ENCODE results near the gene RAB20. TPM values are rescaled to one million over a fixed set of nuclear protein-coding genes. Genes with fewer than 3 reads are reported as not detected.
"Not testable (repeated sequence)": the region's sequence is repeated elsewhere in the genome, so short reads cannot be mapped to it uniquely, and the experiment has no call there.

The RAB20 gene
- total RNA-seq = 12.6 TPM
- long read RNA-seq, transcript RAB20-201 (2 exons, 1,518 nt) = major isoform, 27 of 30 reads
- long read RNA-seq, partial matches to known transcripts = 2 of 30 reads
- long read RNA-seq, other reads (novel, unspliced or antisense) = 1 of 30 reads

GRCh38 chr13:110561344-110562035, at the start of gene RAB20:
Gene RAB20 (minus strand): TSS chr13:110561722. CDS start chr13:110561519, 203 bp downstream.
- intact Hi-C loops (cut with DNase I) = loop anchor here (2.0 to 10.0 kb wide), 2 partner anchors 55 to 337 kb away; no protein-coding TSS in a partner anchor

GRCh38 chr13:110610955-110611595, 49.6 kb upstream of the RAB20 start:
- no peak for DNase-seq (ENCODE audit: low spot score)
- intact Hi-C loops (cut with DNase I) = no loop called here

More at GRCh38 chr13:110561344-110562035, at the start of gene RAB20:
- DNase-seq (ENCODE audit: low spot score) = peak; percentile 95

- no peak for DNase-seq (ENCODE audit: low spot score)
- intact Hi-C loops (cut with DNase I) = no loop called here
These were observed 46.2 kb upstream of the RAB20 start for GRCh38 chr13:110607675-110608224.

GRCh38 chr13:110606281-110606680, 44.8 kb upstream of the RAB20 start:
- DNase-seq (ENCODE audit: low spot score); intact Hi-C loops (cut with DNase I): not testable (repeated sequence)

GRCh38 chr13:110605132-110605531, 43.6 kb upstream of the RAB20 start:
- DNase-seq (ENCODE audit: low spot score) = no peak
- intact Hi-C loops (cut with DNase I) = no loop called here

GRCh38 chr13:110600980-110601379, 39.5 kb upstream of the RAB20 start:
- intact Hi-C loops (cut with DNase I) = no loop called here

GRCh38 chr13:110600261-110600819, 38.8 kb upstream of the RAB20 start:
- DNase-seq (ENCODE audit: low spot score) = no peak
- intact Hi-C loops (cut with DNase I) = no loop called here

More at GRCh38 chr13:110600980-110601379, 39.5 kb upstream of the RAB20 start:
- DNase-seq (ENCODE audit: low spot score) = no peak

- no peak for DNase-seq (ENCODE audit: low spot score)
- intact Hi-C loops (cut with DNase I) = no loop called here
These were observed 35.6 kb upstream of the RAB20 start for GRCh38 chr13:110597041-110597689.

GRCh38 chr13:110593430-110594130, 32.1 kb upstream of the RAB20 start:
- DNase-seq (ENCODE audit: low spot score) = no peak
- intact Hi-C loops (cut with DNase I) = loop anchor here (5.0 kb wide), 2 partner anchors 224 to 454 kb away; no protein-coding TSS in a partner anchor

- intact Hi-C loops (cut with DNase I) = loop anchor here (5.0 kb wide), 2 partner anchors 225 to 455 kb away; no protein-coding TSS in a partner anchor
- no peak for DNase-seq (ENCODE audit: low spot score)
These were observed 31.1 kb upstream of the RAB20 start for GRCh38 chr13:110592665-110593064.

- intact Hi-C loops (cut with DNase I) = loop anchor here (5.0 kb wide), 2 partner anchors 227 to 457 kb away; no protein-coding TSS in a partner anchor
- no peak for DNase-seq (ENCODE audit: low spot score)
These were observed 29.1 kb upstream of the RAB20 start for GRCh38 chr13:110590577-110590976.

- intact Hi-C loops (cut with DNase I) = loop anchor here (5.0 kb wide), 2 partner anchors 227 to 457 kb away; no protein-coding TSS in a partner anchor
- DNase-seq (ENCODE audit: low spot score) = no peak
These were observed 28.4 kb upstream of the RAB20 start for GRCh38 chr13:110589793-110590390.

- no peak for DNase-seq (ENCODE audit: low spot score)
- intact Hi-C loops (cut with DNase I) = no loop called here
These were observed 21.8 kb upstream of the RAB20 start for GRCh38 chr13:110583178-110583865.

GRCh38 chr13:110582421-110582954, 21.0 kb upstream of the RAB20 start:
- DNase-seq (ENCODE audit: low spot score) = no peak
- intact Hi-C loops (cut with DNase I) = no loop called here

GRCh38 chr13:110581506-110582185, 20.1 kb upstream of the RAB20 start:
- no peak for DNase-seq (ENCODE audit: low spot score)
- intact Hi-C loops (cut with DNase I) = no loop called here

- intact Hi-C loops (cut with DNase I) = no loop called here
- DNase-seq (ENCODE audit: low spot score) = no peak
These were observed 19.3 kb upstream of the RAB20 start for GRCh38 chr13:110580800-110581199.

GRCh38 chr13:110578363-110578762, 16.8 kb upstream of the RAB20 start:
- intact Hi-C loops (cut with DNase I) = loop anchor here (5.0 kb wide), 1 partner anchor 121 kb away; no protein-coding TSS in a partner anchor
- DNase-seq (ENCODE audit: low spot score) = no peak

All from cardiac septum (tissue), 1 donor.